Gastrocnemius medialis (tissue), 4 donors: ENCODE measurements around the gene GAREM1.

Source experiments
- CTCF ChIP-seq, 5 experiments: fragments of 450-650 bp in 3 of 5; fragments of 200-600 bp in 2 of 5; sonication (generic) in 2 of 5; IDR thresholded peaks in 4 of 5; conservative IDR thresholded peaks in 1 of 5; 1 replicate in 4 of 5; 2 replicates in 1 of 5; pipeline ENCODE4 v1.5.1; 2016 to 2019; ENCODE audit warnings: antibody characterized with exemption in 5 of 5, mild to moderate bottlenecking in 3 of 5, moderate library complexity in 3 of 5
- POLR2A ChIP-seq, 2 donors: fragments of 450-650 bp; IDR thresholded peaks; one replicate each; pipeline ENCODE4 v1.6.1; 2017; ENCODE audit warnings: antibody characterized with exemption in 2 of 2, mild to moderate bottlenecking in 2 of 2, moderate library complexity in 2 of 2

- TF ChIP-seq CTCF (IDR thresholded peaks at IDR 0.05 in 4 of 5, conservative IDR thresholded peaks at IDR 0.05 in 1 of 5), result no peak
- TF ChIP-seq POLR2A (IDR thresholded peaks at IDR 0.05), result no peak
Observed at GRCh38 chr18:32443033-32443705, 27.5 kb downstream of the GAREM1 start.
